ENCODE data around the gene TMC2.

DNA sequence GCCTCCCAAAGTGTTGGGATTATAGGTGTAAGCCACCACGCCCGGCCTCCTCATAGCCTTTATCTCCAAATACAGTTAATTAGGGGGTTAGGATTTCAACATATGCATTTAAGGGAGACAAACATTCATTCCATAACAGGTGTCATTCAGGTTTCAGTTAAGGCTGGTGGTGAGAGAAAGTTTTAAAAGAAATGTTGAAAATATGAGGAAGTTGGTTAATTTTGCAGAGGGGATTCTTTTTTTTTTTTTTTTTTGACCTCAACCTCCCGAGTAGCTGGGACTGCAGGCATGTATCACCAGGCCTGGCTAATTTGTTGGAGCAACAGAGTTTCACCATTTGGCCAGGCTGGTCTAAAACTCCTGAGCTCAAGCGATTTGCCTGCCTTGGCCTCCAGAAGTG is 143.7 kb downstream of the TMC2 start:
- TF ChIP-seq, protein P1, sequence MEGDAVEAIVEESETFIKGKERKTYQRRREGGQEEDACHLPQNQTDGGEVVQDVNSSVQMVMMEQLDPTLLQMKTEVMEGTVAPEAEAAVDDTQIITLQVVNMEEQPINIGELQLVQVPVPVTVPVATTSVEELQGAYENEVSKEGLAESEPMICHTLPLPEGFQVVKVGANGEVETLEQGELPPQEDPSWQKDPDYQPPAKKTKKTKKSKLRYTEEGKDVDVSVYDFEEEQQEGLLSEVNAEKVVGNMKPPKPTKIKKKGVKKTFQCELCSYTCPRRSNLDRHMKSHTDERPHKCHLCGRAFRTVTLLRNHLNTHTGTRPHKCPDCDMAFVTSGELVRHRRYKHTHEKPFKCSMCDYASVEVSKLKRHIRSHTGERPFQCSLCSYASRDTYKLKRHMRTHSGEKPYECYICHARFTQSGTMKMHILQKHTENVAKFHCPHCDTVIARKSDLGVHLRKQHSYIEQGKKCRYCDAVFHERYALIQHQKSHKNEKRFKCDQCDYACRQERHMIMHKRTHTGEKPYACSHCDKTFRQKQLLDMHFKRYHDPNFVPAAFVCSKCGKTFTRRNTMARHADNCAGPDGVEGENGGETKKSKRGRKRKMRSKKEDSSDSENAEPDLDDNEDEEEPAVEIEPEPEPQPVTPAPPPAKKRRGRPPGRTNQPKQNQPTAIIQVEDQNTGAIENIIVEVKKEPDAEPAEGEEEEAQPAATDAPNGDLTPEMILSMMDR (IDR thresholded peaks at IDR 0.05): no peak
- TF ChIP-seq EZH2 (IDR thresholded peaks at IDR 0.05) (no peak), EZH2phosphoT487 (IDR thresholded peaks at IDR 0.05) (no peak)

Data from neural progenitor cell (in vitro differentiated cells).